Measurements from ENCODE around the gene GALK2.

Gene GALK2

GRCh38 chr15:49169880-49170597 is at the start of gene GALK2:
Gene GALK2, plus strand, starts transcription at chr15:49170247. Its CDS starts 76 bp downstream, at chr15:49170323.
- peak; percentile 47 for DNase-seq

- no peak for DNase-seq
These were observed 49.2 kb upstream of the GALK2 start for GRCh38 chr15:49120832-49121231.

- no peak for DNase-seq
These were observed 48.1 kb upstream of the GALK2 start for GRCh38 chr15:49121901-49122300.

- DNase-seq: no peak
These were observed 47.4 kb upstream of the GALK2 start for GRCh38 chr15:49122541-49123062.

GRCh38 chr15:49124371-49124770 is 45.7 kb upstream of the GALK2 start:
- no peak for DNase-seq

- no peak for DNase-seq
These were observed 38.6 kb upstream of the GALK2 start for GRCh38 chr15:49131403-49131802.

- DNase-seq: no peak
These were observed 35.2 kb upstream of the GALK2 start for GRCh38 chr15:49134683-49135341.

GRCh38 chr15:49135342-49135857 is 34.6 kb upstream of the GALK2 start:
- no peak for DNase-seq

- DNase-seq: peak; percentile 6
These were observed 34.1 kb upstream of the GALK2 start for GRCh38 chr15:49135911-49136310.

- no peak for DNase-seq
These were observed 32.2 kb upstream of the GALK2 start for GRCh38 chr15:49137861-49138260.

- peak; percentile 54 for DNase-seq
These were observed 24.1 kb upstream of the GALK2 start for GRCh38 chr15:49145651-49146609.

- DNase-seq: no peak
These were observed 21.7 kb upstream of the GALK2 start for GRCh38 chr15:49148298-49148697.

GRCh38 chr15:49148727-49149126 is 21.3 kb upstream of the GALK2 start:
- no peak for DNase-seq

GRCh38 chr15:49151831-49152230 is 18.2 kb upstream of the GALK2 start:
- no peak for DNase-seq

- DNase-seq: no peak
These were observed 17.3 kb upstream of the GALK2 start for GRCh38 chr15:49152552-49153312.

- DNase-seq: no peak
These were observed 15.7 kb upstream of the GALK2 start for GRCh38 chr15:49154359-49154758.

- DNase-seq: no peak
These were observed 15.3 kb upstream of the GALK2 start for GRCh38 chr15:49154799-49155109.

- peak; percentile 97 for DNase-seq
These were observed 14.8 kb upstream of the GALK2 start, which contains the start of gene COPS2 for GRCh38 chr15:49155110-49155833. Gene COPS2, minus strand, starts transcription at chr15:49155599. Its CDS starts 21 bp downstream, at chr15:49155578.

GRCh38 chr15:49155834-49156627 is 14.0 kb upstream of the GALK2 start:
- DNase-seq: peak; percentile 22

GRCh38 chr15:49163678-49164077 is 6.4 kb upstream of the GALK2 start:
- DNase-seq: no peak

GRCh38 chr15:49164865-49165264 is 5.2 kb upstream of the GALK2 start:
- DNase-seq: no peak

All from amniotic stem cell (primary cell).